Measurements from ENCODE around the gene ZDHHC9.

DNA sequence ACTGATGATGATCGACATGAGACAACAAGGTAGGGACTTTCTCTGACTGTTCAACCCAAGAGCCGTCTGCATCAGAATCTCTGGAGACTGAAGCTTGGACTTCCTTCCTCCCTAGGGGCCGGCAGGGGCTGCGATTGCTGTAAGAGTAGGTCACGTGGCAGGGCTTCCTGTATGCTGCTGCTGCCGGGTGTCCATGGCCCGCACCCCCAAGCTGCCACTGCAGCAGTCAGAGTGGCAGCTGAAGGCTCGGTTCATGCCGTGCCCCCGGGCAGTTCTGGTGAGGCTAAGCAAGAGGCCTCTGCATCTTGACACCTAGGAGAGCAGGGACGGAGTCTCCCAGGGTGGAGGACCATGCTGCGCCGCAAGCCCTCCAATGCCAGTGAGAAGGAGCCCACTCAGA, 63.9 kb downstream of the ZDHHC9 start, which contains the start of gene SASH3:
- TF ChIP-seq CTCF (conservative IDR thresholded peaks at IDR 0.05; ENCODE audit: low read depth, low read length) (no peak), POLR2A (IDR thresholded peaks at IDR 0.05; ENCODE audit: low read depth, low read length) (no peak), USF2 (IDR thresholded peaks at IDR 0.05; ENCODE audit: low read depth, low read length) (no peak), MAZ (IDR thresholded peaks at IDR 0.05; ENCODE audit: borderline replicate concordance, low read depth, low read length) (no peak), RCOR1 (IDR thresholded peaks at IDR 0.05; ENCODE audit: insufficient replicate concordance, low read length) (no peak), CEBPB (IDR thresholded peaks at IDR 0.05; ENCODE audit: low read depth, low read length) (no peak)

Data from IMR-90 (cell line).